ENCODE data around the gene PEX6.

- TF ChIP-seq CTCF (conservative IDR thresholded peaks at IDR 0.05; ENCODE audit: low read depth, low read length) = no peak
- no peak for TF ChIP-seq EZH2 (IDR thresholded peaks at IDR 0.05; ENCODE audit: borderline replicate concordance, low read depth, low read length, poor library complexity, severe bottlenecking)
These were observed 46.6 kb downstream of the PEX6 start for GRCh38 chr6:42932412-42932811.
